HEK293 (cell line): ENCODE measurements around the gene NXT2.

Experiments used
- RBAK ChIP-seq: fragments of 450-650 bp; formaldehyde crosslinking; IDR thresholded peaks from 2 replicates; pipeline ENCODE4 v1.5.1; 2016; ENCODE audit warnings: missing biosample characterization, missing genetic modification characterization
- ZBTB8A ChIP-seq: fragments of 450-650 bp; formaldehyde crosslinking; IDR thresholded peaks from 2 replicates; pipeline ENCODE4 v1.5.1; 2016; ENCODE audit warnings: missing biosample characterization, missing genetic modification characterization
- ZNF677 ChIP-seq: fragments of 450-650 bp; IDR thresholded peaks from 2 replicates; pipeline ENCODE4 v1.5.0; 2018; ENCODE audit warnings: missing biosample characterization, mild to moderate bottlenecking, missing genetic modification characterization, moderate library complexity
- TF ChIP-seq, protein P1 (sequence below): fragments of 450-650 bp; formaldehyde crosslinking; IDR thresholded peaks from 2 replicates; pipeline ENCODE4 v1.5.1; 2016; ENCODE audit warnings: missing biosample characterization, missing genetic modification characterization
- TF ChIP-seq, protein P2 (sequence below): fragments of 450-650 bp; formaldehyde crosslinking; conservative IDR thresholded peaks from 2 replicates; pipeline ENCODE4 v1.5.1; 2016; ENCODE audit warnings: low read depth, missing biosample characterization, missing genetic modification characterization

DNA sequence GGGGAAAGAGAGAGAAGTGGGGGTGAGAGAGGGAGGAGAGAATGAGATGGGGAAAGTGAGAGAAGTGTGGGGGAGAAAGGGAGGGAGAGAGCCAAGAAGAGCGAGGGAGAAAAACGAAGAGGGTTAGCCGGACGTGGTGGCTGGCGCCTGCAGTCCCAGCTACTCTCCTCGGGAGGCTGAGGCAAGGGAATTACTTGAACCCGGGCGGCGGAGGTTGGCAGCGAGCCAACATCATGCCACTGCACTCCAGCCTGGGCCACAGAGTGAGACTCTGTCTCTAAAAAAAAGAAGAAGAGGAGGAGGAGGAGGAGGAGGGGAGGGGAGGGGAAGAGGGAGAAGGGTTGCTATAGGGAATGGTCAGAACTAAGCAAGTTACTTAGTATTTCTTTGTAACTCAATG, 1.7 kb upstream of the NXT2 start:
- TF ChIP-seq ZNF677 (tag by site-specific recombination) (no peak), RBAK (no peak), ZBTB8A (tag by site-specific recombination) (no peak)
- TF ChIP-seq, protein P1, sequence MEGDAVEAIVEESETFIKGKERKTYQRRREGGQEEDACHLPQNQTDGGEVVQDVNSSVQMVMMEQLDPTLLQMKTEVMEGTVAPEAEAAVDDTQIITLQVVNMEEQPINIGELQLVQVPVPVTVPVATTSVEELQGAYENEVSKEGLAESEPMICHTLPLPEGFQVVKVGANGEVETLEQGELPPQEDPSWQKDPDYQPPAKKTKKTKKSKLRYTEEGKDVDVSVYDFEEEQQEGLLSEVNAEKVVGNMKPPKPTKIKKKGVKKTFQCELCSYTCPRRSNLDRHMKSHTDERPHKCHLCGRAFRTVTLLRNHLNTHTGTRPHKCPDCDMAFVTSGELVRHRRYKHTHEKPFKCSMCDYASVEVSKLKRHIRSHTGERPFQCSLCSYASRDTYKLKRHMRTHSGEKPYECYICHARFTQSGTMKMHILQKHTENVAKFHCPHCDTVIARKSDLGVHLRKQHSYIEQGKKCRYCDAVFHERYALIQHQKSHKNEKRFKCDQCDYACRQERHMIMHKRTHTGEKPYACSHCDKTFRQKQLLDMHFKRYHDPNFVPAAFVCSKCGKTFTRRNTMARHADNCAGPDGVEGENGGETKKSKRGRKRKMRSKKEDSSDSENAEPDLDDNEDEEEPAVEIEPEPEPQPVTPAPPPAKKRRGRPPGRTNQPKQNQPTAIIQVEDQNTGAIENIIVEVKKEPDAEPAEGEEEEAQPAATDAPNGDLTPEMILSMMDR (tag by site-specific recombination): no peak
- TF ChIP-seq, protein P2, sequence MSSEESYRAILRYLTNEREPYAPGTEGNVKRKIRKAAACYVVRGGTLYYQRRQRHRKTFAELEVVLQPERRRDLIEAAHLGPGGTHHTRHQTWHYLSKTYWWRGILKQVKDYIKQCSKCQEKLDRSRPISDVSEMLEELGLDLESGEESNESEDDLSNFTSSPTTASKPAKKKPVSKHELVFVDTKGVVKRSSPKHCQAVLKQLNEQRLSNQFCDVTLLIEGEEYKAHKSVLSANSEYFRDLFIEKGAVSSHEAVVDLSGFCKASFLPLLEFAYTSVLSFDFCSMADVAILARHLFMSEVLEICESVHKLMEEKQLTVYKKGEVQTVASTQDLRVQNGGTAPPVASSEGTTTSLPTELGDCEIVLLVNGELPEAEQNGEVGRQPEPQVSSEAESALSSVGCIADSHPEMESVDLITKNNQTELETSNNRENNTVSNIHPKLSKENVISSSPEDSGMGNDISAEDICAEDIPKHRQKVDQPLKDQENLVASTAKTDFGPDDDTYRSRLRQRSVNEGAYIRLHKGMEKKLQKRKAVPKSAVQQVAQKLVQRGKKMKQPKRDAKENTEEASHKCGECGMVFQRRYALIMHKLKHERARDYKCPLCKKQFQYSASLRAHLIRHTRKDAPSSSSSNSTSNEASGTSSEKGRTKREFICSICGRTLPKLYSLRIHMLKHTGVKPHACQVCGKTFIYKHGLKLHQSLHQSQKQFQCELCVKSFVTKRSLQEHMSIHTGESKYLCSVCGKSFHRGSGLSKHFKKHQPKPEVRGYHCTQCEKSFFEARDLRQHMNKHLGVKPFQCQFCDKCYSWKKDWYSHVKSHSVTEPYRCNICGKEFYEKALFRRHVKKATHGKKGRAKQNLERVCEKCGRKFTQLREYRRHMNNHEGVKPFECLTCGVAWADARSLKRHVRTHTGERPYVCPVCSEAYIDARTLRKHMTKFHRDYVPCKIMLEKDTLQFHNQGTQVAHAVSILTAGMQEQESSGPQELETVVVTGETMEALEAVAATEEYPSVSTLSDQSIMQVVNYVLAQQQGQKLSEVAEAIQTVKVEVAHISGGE: no peak
